Suprapubic skin (tissue), 4 donors: ENCODE data around the gene SH3GLB2. TPM values are rescaled to one million over a fixed set of nuclear protein-coding genes. Genes with fewer than 3 reads are reported as not detected.
"Not testable (repeated sequence)": the region's sequence is repeated elsewhere in the genome, so short reads cannot be mapped to it uniquely, and the experiment has no call there.

ENCODE experiments used
- DNase-seq, 2 donors: peaks; one replicate each; pipeline ENCODE4 v3.0.0-alpha.2; 2019; ENCODE audit warnings: low spot score in 2 of 2
- H3K27ac ChIP-seq: fragments of 200-600 bp; sonication (generic); one replicate; pipeline ENCODE4 v1.5.1; 2019
- H3K27me3 ChIP-seq: fragments of 200-600 bp; sonication (generic); one replicate; pipeline ENCODE4 v1.5.1; 2019
- H3K36me3 ChIP-seq: fragments of 200-600 bp; sonication (generic); one replicate; pipeline ENCODE4 v1.5.1; 2019
- H3K4me1 ChIP-seq: fragments of 200-600 bp; sonication (generic); one replicate; pipeline ENCODE4 v1.5.1; 2019
- H3K4me3 ChIP-seq: fragments of 200-600 bp; sonication (generic); one replicate; pipeline ENCODE4 v1.5.1; 2019; ENCODE audit warnings: mild to moderate bottlenecking
- H3K9me3 ChIP-seq: fragments of 200-600 bp; sonication (generic); one replicate; pipeline ENCODE4 v1.5.1; 2019
- CTCF ChIP-seq, 2 donors: fragments of 200-600 bp in 1 of 2; fragments of 450-650 bp in 1 of 2; sonication (generic) in 1 of 2; IDR thresholded peaks; one replicate each; pipeline ENCODE4 v1.5.1; 2016 to 2019; ENCODE audit warnings: antibody characterized with exemption in 2 of 2, mild to moderate bottlenecking in 1 of 2, moderate library complexity in 1 of 2
- EP300 ChIP-seq: sonication (generic); formaldehyde crosslinking; IDR thresholded peaks from one replicate; pipeline ENCODE4 v1.6.1; 2017; ENCODE audit warnings: antibody characterized with exemption
- POLR2A ChIP-seq, 2 donors: fragments of 450-650 bp; IDR thresholded peaks; one replicate each; pipeline ENCODE4 v1.6.1; 2017; ENCODE audit warnings: antibody characterized with exemption in 2 of 2, mild to moderate bottlenecking in 2 of 2, moderate library complexity in 2 of 2
- POLR2AphosphoS5 ChIP-seq, 3 donors: sonication (generic); formaldehyde crosslinking; IDR thresholded peaks; one replicate each; pipeline ENCODE4 v1.6.1; 2017; ENCODE audit warnings: antibody characterized with exemption in 3 of 3
- WGBS: methylation state at CpG from one replicate; pipeline ENCODE4 v1.1.5; 2018; 5-methylcytosine and 5-hydroxymethylcytosine counted together
- total RNA-seq, 4 donors: library from RNA; depleted of rRNA; stranded (reverse); fragments of >200 nt; gene quantifications; one replicate each; pipeline ENCODE4 v1.1.0, GENCODE V29; 2016

Gene SH3GLB2
- total RNA-seq, 4 donors from 2014 or later, result 193 to 331 (median 258) TPM

DNA sequence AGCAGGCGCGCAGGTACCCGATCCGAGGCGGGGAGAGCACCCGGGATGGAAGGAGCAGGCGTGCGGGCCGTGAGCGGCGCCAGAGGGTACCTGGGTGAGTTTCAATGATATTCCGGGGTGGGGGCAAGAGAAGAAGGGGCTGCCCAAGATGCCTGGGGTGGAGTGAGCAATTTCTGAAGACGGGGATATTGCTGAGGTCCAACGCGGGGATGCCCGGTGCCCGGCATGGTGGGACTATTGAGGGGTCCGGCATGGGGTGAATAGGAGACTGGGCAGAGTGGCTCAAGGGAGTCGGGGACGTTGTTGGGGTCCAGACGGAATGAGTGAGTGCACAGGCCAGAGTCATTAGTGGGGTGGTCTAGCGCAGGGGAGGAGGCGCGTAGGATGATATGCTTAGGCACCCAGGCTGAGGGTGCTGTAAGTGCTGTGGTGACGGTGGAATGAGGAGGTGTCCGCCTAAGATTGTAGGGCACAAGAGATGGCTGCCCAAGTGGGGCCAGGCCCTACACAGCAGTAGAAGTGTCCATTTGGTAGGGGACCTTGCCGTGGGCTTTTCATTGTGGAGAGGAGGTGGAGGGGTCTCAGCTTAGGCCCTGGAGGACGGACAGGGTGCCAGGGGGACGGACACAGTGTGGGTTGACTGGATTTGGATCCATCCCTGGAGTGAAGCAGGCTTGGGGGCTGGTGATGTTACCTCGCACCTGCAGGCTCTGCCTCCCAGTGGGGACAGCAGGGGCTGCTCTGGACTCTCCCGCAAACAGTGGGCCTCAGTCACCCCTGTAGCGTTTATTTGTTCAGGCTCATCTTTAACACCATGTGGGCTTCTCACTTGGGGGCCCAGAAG, 9.0 kb upstream of the SH3GLB2 start:
- TF ChIP-seq CTCF (IDR thresholded peaks at IDR 0.05) (no peak), EP300 (no peak), POLR2AphosphoS5 (IDR thresholded peaks at IDR 0.05) (no peak), POLR2A (IDR thresholded peaks at IDR 0.05) (no peak)
- DNase-seq, result no peak
- peaks cover 16% of the 10 kb centered on the region for H3K36me3 ChIP-seq
- H3K9me3 ChIP-seq, result no peaks in the 10 kb centered on the region
- H3K27me3 ChIP-seq, result no peaks in the 10 kb centered on the region
- WGBS, result 12% methylated on average over 32 of the region's 32 CpGs
- H3K4me3 ChIP-seq, result peak overlapping the region; percentile 81
- peaks cover 25% of the 10 kb centered on the region for H3K4me1 ChIP-seq
- peak overlapping the region; percentile 62 for H3K27ac ChIP-seq

GRCh38 chr9:129036241-129036922, 8.3 kb upstream of the SH3GLB2 start, which contains the start of gene MIGA2:
Gene MIGA2 (plus strand): TSS chr9:129036626. CDS start chr9:129040595, 3,969 bp downstream.
- H3K4me3 ChIP-seq, result peak within 1 kb of the TSS; percentile 81
- peaks cover 9% of the 10 kb centered on the region for H3K36me3 ChIP-seq
- WGBS, result 0% methylated on average over 36 of the region's 49 CpGs
- no peaks in the 10 kb centered on the region for H3K27me3 ChIP-seq
- peak within 1 kb of the TSS; percentile 62 for H3K27ac ChIP-seq
- TF ChIP-seq POLR2A (IDR thresholded peaks at IDR 0.05) (peak in 1 of 2 donors; percentile 74), EP300 (no peak), CTCF (IDR thresholded peaks at IDR 0.05) (no peak), POLR2AphosphoS5 (IDR thresholded peaks at IDR 0.05) (peak in 2 of 3 donors; percentile 55 to 67)
- no peaks in the 10 kb centered on the region for H3K9me3 ChIP-seq
- peaks cover 25% of the 10 kb centered on the region for H3K4me1 ChIP-seq
- DNase-seq, result peak; percentile 99

DNA sequence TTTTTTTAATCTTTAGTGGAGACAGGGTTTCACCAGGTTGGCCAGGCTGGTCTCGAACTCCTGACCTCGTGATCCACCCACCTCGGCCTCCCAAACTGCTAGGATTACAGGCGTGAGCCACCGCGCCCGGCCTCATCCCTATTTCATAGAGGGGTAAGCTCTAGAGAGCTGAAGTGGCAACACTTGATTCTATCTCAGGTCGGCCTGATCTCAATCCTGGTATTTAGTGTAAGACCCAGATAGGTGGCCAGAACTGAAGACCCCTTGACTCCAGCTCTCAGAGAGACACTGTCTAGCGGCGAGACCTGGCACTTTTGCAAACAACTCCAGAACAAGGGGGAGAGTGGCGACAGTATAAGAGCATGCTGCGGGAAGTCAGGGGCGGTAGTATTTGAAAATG, 7.7 kb upstream of the SH3GLB2 start:
- Histone ChIP-seq H3K27ac (peak overlapping the region; percentile 12), H3K4me3 (peak overlapping the region; percentile 81), H3K4me1 (peaks cover 25% of the 10 kb centered on the region)
- 30% methylated on average over 10 of the region's 13 CpGs for WGBS
- H3K9me3 ChIP-seq, H3K27me3 ChIP-seq, H3K36me3 ChIP-seq, DNase-seq: not testable (repeated sequence)

DNA sequence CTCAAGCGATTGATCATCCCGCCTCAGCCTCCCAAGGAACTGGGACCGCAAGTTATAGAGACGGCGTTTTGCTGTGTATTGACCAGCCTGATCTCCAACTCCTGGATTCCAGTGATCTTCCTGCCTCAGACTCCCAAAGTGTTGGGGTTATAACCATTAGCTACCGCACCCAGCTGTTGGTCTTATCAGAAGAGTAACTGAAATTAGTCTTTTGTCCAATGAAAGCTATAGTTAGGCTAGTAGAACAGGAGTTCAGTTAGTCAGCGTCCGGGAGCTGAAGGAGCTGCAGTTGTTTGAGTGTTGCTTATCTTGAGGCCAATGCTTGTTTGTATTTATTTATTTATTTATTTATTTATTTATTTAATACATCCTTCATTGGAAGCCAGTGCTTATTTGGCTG, 5.1 kb upstream of the SH3GLB2 start:
- 95% methylated on average over 8 of the region's 8 CpGs for whole genome bisulfite sequencing
- no peak for DNase-seq

GRCh38 chr9:129032541-129033159, 4.5 kb upstream of the SH3GLB2 start:
- WGBS, result 82% methylated on average over 12 of the region's 12 CpGs
- DNase-seq, result no peak
- Histone ChIP-seq H3K4me3 (no peak overlapping the region), H3K9me3 (no peaks in the 10 kb centered on the region), H3K36me3 (no peaks in the 10 kb centered on the region), H3K27me3 (no peaks in the 10 kb centered on the region), H3K4me1 (peaks cover 26% of the 10 kb centered on the region), H3K27ac (no peak overlapping the region)
- TF ChIP-seq POLR2AphosphoS5 (IDR thresholded peaks at IDR 0.05) (no peak), EP300 (no peak), POLR2A (IDR thresholded peaks at IDR 0.05) (no peak), CTCF (IDR thresholded peaks at IDR 0.05) (no peak)

More for the DNA sequence above, 5.1 kb upstream of the SH3GLB2 start:
- H3K27me3 ChIP-seq, result no peaks in the 10 kb centered on the region
- no peaks in the 10 kb centered on the region for H3K9me3 ChIP-seq
- no peak overlapping the region for H3K27ac ChIP-seq
- H3K4me1 ChIP-seq, result peaks cover 30% of the 10 kb centered on the region
- TF ChIP-seq POLR2AphosphoS5 (IDR thresholded peaks at IDR 0.05), result no peak
- no peak for TF ChIP-seq POLR2A (IDR thresholded peaks at IDR 0.05)
- no peak for TF ChIP-seq CTCF (IDR thresholded peaks at IDR 0.05)
- no peak for TF ChIP-seq EP300
- H3K36me3 ChIP-seq, result no peaks in the 10 kb centered on the region
- H3K4me3 ChIP-seq, result no peak overlapping the region
